Body of pancreas (tissue), 4 donors: ENCODE measurements around the gene STAMBPL1.

Experiments
- CTCF ChIP-seq, 7 experiments: fragments of 450-650 bp in 4 of 7; fragments of 200-600 bp in 3 of 7; sonication (generic) in 3 of 7; IDR thresholded peaks; one replicate each; pipeline ENCODE4 v1.5.1; 2016 to 2019; ENCODE audit warnings: antibody characterized with exemption in 7 of 7
- POLR2A ChIP-seq, 3 donors: fragments of 450-650 bp; IDR thresholded peaks; one replicate each; pipeline ENCODE4 v1.6.1; 2016; ENCODE audit warnings: antibody characterized with exemption in 3 of 3, mild to moderate bottlenecking in 2 of 3

GRCh38 chr10:88922041-88922440 is 42.0 kb downstream of the STAMBPL1 start:
- TF ChIP-seq CTCF (IDR thresholded peaks at IDR 0.05) (no peak), POLR2A (IDR thresholded peaks at IDR 0.05) (no peak)
